HepG2 (cell line): ENCODE results near the gene PLEKHG4B.

Experiments
- CBX2 ChIP-seq, 2 experiments: fragments of 200-600 bp in 1 of 2; sonication (generic); formaldehyde crosslinking in 1 of 2; IDR thresholded peaks; 2 replicates each; pipeline versions ENCODE4 v1.7.0 to v1.8.1; 2018 to 2022; ENCODE audit warnings: low read depth in 2 of 2, low read length in 1 of 2, mild to moderate bottlenecking in 1 of 2, missing genetic modification reagents in 1 of 2
- EP300 ChIP-seq, 3 experiments: sonication (generic) in 1 of 3; formaldehyde crosslinking in 1 of 3; IDR thresholded peaks; 2 replicates each; pipeline versions ENCODE4 v1.5.1 to v1.6.1; 2011 to 2020; ENCODE audit warnings: low read depth in 2 of 3, low read length in 2 of 3, borderline replicate concordance in 1 of 3, improper control_type of control experiment in 1 of 3, mild to moderate bottlenecking in 1 of 3, missing genetic modification reagents in 1 of 3, moderate library complexity in 1 of 3
- HDAC6 ChIP-seq: fragments of 200-600 bp; sonication (generic); IDR thresholded peaks from 2 replicates; pipeline ENCODE4 v1.7.0; 2017; ENCODE audit warnings: mild to moderate bottlenecking, antibody characterized with exemption, low read length, low read depth
- JARID2 ChIP-seq: sonication (generic); formaldehyde crosslinking; IDR thresholded peaks from 2 replicates; pipeline ENCODE4 v1.8.1; 2023; ENCODE audit warnings: missing genetic modification reagents, inconsistent platforms; ENCODE audit not compliant: insufficient replicate concordance
- SMARCE1 ChIP-seq: fragments of 450-650 bp; IDR thresholded peaks from 2 replicates; pipeline ENCODE4 v1.6.1; 2017; ENCODE audit warnings: borderline replicate concordance
- TAF1 ChIP-seq: sonication (generic); formaldehyde crosslinking; IDR thresholded peaks from 2 replicates; pipeline ENCODE4 v1.4.0; 2020; ENCODE audit warnings: missing genetic modification reagents
- ZBTB38 ChIP-seq: sonication (generic); formaldehyde crosslinking; IDR thresholded peaks from 2 replicates; pipeline ENCODE4 v1.5.1; 2020; ENCODE audit warnings: mild to moderate bottlenecking, missing genetic modification reagents
- ZKSCAN8 ChIP-seq: IDR thresholded peaks from 2 replicates; pipeline ENCODE4 v1.6.1; 2016; ENCODE audit warnings: borderline replicate concordance, missing genetic modification reagents, missing compliant biosample characterization
- ZNF235 ChIP-seq: sonication (generic); formaldehyde crosslinking; IDR thresholded peaks from 2 replicates; pipeline ENCODE4 v1.8.1; 2023; ENCODE audit warnings: mild to moderate bottlenecking, missing genetic modification reagents, borderline replicate concordance
- ZNF737 ChIP-seq: sonication (generic); formaldehyde crosslinking; IDR thresholded peaks from 2 replicates; pipeline ENCODE4 v1.5.0; 2020; ENCODE audit warnings: missing genetic modification reagents, mild to moderate bottlenecking, borderline replicate concordance
- ZNF747 ChIP-seq: sonication (generic); formaldehyde crosslinking; IDR thresholded peaks from 2 replicates; pipeline ENCODE4 v1.8.1; 2023; ENCODE audit warnings: missing genetic modification reagents, mild to moderate bottlenecking, borderline replicate concordance
- TF ChIP-seq, protein P1 (sequence below): sonication (generic); formaldehyde crosslinking; IDR thresholded peaks from 2 replicates; pipeline ENCODE4 v1.5.0; 2020; ENCODE audit warnings: mild to moderate bottlenecking, missing genetic modification reagents, moderate library complexity
- TF ChIP-seq, protein P2 (sequence below): sonication (generic); formaldehyde crosslinking; IDR thresholded peaks from 2 replicates; pipeline ENCODE4 v1.4.0; 2020; ENCODE audit warnings: missing genetic modification reagents, borderline replicate concordance
- TF ChIP-seq, protein P3 (sequence below): sonication (generic); formaldehyde crosslinking; IDR thresholded peaks from 2 replicates; pipeline ENCODE4 v1.4.0; 2020; ENCODE audit warnings: missing genetic modification reagents, borderline replicate concordance

DNA sequence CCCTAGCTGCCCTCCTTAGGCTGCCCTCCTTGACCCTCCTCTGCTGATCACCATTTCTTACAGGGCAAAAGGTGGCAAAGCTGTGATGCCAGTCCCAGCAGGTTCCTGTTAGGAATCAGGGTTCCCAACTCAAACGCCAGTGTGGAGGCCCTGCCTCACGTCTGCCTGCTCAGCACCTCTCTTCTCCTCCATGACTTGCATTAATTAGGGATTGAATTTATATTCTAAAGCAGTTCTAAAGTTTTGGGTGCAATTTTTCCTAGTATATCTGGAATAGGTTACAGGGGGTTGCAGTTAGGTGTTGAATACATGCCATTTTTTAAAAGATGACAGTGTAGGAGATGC lies 13.2 kb upstream of the PLEKHG4B start:
- TF ChIP-seq ZKSCAN8 (CRISPR knock-in tag) (no peak), SMARCE1 (no peak), CBX2 (IDR thresholded peaks at IDR 0.05; ENCODE audit: low read depth, low read length) (no peak), CBX2 (CRISPR knock-in tag; IDR thresholded peaks at IDR 0.05; ENCODE audit: low read depth) (no peak), HDAC6 (no peak), TAF1 (CRISPR knock-in tag) (no peak), ZNF235 (no peak), ZNF737 (CRISPR knock-in tag) (no peak), JARID2 (CRISPR knock-in tag) (no peak), ZNF747 (CRISPR knock-in tag) (no peak), EP300 (IDR thresholded peaks at IDR 0.05; ENCODE audit: low read depth in 2 of 2, low read length in 2 of 2) (no peak), EP300 (CRISPR knock-in tag; IDR thresholded peaks at IDR 0.05; ENCODE audit: borderline replicate concordance) (no peak), ZBTB38 (CRISPR knock-in tag) (no peak)
- TF ChIP-seq, protein P1, sequence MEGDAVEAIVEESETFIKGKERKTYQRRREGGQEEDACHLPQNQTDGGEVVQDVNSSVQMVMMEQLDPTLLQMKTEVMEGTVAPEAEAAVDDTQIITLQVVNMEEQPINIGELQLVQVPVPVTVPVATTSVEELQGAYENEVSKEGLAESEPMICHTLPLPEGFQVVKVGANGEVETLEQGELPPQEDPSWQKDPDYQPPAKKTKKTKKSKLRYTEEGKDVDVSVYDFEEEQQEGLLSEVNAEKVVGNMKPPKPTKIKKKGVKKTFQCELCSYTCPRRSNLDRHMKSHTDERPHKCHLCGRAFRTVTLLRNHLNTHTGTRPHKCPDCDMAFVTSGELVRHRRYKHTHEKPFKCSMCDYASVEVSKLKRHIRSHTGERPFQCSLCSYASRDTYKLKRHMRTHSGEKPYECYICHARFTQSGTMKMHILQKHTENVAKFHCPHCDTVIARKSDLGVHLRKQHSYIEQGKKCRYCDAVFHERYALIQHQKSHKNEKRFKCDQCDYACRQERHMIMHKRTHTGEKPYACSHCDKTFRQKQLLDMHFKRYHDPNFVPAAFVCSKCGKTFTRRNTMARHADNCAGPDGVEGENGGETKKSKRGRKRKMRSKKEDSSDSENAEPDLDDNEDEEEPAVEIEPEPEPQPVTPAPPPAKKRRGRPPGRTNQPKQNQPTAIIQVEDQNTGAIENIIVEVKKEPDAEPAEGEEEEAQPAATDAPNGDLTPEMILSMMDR, result no peak
- TF ChIP-seq, protein P2, sequence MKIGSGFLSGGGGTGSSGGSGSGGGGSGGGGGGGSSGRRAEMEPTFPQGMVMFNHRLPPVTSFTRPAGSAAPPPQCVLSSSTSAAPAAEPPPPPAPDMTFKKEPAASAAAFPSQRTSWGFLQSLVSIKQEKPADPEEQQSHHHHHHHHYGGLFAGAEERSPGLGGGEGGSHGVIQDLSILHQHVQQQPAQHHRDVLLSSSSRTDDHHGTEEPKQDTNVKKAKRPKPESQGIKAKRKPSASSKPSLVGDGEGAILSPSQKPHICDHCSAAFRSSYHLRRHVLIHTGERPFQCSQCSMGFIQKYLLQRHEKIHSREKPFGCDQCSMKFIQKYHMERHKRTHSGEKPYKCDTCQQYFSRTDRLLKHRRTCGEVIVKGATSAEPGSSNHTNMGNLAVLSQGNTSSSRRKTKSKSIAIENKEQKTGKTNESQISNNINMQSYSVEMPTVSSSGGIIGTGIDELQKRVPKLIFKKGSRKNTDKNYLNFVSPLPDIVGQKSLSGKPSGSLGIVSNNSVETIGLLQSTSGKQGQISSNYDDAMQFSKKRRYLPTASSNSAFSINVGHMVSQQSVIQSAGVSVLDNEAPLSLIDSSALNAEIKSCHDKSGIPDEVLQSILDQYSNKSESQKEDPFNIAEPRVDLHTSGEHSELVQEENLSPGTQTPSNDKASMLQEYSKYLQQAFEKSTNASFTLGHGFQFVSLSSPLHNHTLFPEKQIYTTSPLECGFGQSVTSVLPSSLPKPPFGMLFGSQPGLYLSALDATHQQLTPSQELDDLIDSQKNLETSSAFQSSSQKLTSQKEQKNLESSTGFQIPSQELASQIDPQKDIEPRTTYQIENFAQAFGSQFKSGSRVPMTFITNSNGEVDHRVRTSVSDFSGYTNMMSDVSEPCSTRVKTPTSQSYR, result no peak
- TF ChIP-seq, protein P3, sequence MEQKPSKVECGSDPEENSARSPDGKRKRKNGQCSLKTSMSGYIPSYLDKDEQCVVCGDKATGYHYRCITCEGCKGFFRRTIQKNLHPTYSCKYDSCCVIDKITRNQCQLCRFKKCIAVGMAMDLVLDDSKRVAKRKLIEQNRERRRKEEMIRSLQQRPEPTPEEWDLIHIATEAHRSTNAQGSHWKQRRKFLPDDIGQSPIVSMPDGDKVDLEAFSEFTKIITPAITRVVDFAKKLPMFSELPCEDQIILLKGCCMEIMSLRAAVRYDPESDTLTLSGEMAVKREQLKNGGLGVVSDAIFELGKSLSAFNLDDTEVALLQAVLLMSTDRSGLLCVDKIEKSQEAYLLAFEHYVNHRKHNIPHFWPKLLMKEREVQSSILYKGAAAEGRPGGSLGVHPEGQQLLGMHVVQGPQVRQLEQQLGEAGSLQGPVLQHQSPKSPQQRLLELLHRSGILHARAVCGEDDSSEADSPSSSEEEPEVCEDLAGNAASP (CRISPR knock-in tag), result no peak
